ENCODE measurements around the gene ABCB1. TPM values are rescaled to one million over a fixed set of nuclear protein-coding genes. Genes with fewer than 3 reads are reported as not detected.

The ABCB1 gene
- total RNA-seq, 1 donor: not detected

DNA sequence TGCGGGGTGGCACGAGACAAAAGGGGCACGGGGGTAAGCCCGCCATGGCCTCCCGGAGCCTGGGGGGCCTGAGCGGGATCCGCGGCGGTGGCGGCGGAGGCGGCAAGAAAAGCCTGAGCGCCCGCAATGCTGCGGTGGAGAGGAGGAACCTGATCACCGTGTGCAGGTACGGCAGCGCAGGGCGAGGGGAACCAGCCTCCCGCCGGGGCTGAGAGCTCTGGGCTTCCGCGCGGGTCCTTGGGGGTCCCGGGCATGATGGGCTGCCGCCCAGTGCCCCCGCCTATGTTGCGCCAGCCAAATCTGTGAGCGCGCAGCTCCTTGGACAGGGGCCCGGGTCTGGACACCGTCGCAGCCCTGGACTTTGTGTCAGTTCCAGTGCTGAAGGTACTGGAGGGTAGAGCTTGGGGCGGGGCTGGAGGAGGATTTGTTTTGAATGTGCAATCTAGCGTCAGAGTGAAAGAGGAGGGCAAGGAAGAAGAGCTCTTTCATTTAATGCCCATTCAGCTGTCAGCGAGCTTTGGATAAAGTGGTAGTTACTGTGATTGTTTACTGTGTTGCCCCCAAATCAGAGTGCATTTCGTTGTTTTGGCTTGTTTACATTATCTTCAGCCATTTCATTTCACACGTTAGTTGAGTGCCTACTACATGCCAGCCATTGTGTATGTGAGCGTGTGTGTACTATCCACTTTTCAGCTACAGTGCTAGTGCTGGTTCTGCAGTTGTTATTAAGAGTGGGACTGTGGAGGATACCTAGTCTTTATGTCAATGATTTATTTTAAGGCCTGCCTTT is 28.3 kb upstream of the ABCB1 start:
- no peak overlapping the region for H3K27ac ChIP-seq (ENCODE audit: low read depth, low read length)
- peak overlapping the region; percentile 82 for H3K4me2 ChIP-seq (ENCODE audit: insufficient read depth, low read length)
- H3K79me2 ChIP-seq (ENCODE audit: insufficient read depth, low read length): no peaks in the 10 kb centered on the region
- peaks cover 13% of the 10 kb centered on the region for H3K4me1 ChIP-seq (ENCODE audit: insufficient read depth, low read length)
- no peaks in the 10 kb centered on the region for H3K36me3 ChIP-seq (ENCODE audit: insufficient read depth, low read length)
- peak overlapping the region; percentile 93 for H2AFZ ChIP-seq (ENCODE audit: low read length)
- H3K9me3 ChIP-seq (ENCODE audit: low read depth, low read length): no peaks in the 10 kb centered on the region
- peak; percentile 29 for DNase-seq (ENCODE audit: insufficient read length, low spot score, missing footprints)
- H3K27me3 ChIP-seq (ENCODE audit: insufficient read depth, low read length): no peaks in the 10 kb centered on the region
- TF ChIP-seq, protein P1, sequence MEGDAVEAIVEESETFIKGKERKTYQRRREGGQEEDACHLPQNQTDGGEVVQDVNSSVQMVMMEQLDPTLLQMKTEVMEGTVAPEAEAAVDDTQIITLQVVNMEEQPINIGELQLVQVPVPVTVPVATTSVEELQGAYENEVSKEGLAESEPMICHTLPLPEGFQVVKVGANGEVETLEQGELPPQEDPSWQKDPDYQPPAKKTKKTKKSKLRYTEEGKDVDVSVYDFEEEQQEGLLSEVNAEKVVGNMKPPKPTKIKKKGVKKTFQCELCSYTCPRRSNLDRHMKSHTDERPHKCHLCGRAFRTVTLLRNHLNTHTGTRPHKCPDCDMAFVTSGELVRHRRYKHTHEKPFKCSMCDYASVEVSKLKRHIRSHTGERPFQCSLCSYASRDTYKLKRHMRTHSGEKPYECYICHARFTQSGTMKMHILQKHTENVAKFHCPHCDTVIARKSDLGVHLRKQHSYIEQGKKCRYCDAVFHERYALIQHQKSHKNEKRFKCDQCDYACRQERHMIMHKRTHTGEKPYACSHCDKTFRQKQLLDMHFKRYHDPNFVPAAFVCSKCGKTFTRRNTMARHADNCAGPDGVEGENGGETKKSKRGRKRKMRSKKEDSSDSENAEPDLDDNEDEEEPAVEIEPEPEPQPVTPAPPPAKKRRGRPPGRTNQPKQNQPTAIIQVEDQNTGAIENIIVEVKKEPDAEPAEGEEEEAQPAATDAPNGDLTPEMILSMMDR (IDR thresholded peaks at IDR 0.05; ENCODE audit: extremely low read depth, low read depth, low read length): no peak
- H4K20me1 ChIP-seq (ENCODE audit: insufficient read depth, low read length): no peaks in the 10 kb centered on the region
- H3K4me3 ChIP-seq (ENCODE audit: insufficient read depth, low read length): peak overlapping the region; percentile 71

DNA sequence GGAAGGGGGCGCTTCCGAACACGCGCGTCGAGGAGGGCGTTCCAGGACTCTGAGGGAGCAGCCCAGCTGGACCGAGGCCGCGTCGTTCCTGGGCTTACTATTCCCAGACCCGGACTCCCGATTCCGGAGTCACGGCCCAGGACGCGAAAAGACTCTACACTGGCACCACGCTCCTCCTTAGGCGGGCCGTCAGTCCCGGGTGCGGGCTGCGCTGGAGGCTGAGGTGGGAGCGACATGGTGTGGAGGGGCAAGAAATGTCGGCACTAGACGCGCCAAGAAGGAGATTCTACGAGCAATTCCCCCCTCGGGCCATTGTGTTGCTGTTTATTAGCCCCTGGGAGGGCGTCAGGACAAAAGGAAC is 26.9 kb upstream of the ABCB1 start:
- TF ChIP-seq, protein P1 (IDR thresholded peaks at IDR 0.05; ENCODE audit: extremely low read depth, low read depth, low read length): no peak
- peak overlapping the region; percentile 71 for H3K4me3 ChIP-seq (ENCODE audit: insufficient read depth, low read length)
- H3K36me3 ChIP-seq (ENCODE audit: insufficient read depth, low read length): no peaks in the 10 kb centered on the region
- H3K27me3 ChIP-seq (ENCODE audit: insufficient read depth, low read length): no peaks in the 10 kb centered on the region
- H3K9me3 ChIP-seq (ENCODE audit: low read depth, low read length): no peaks in the 10 kb centered on the region
- peak; percentile 41 for DNase-seq (ENCODE audit: insufficient read length, low spot score, missing footprints)
- H3K4me1 ChIP-seq (ENCODE audit: insufficient read depth, low read length): peaks cover 13% of the 10 kb centered on the region
- H3K79me2 ChIP-seq (ENCODE audit: insufficient read depth, low read length): no peaks in the 10 kb centered on the region
- peak overlapping the region; percentile 93 for H2AFZ ChIP-seq (ENCODE audit: low read length)
- H3K27ac ChIP-seq (ENCODE audit: low read depth, low read length): no peak overlapping the region
- H3K4me2 ChIP-seq (ENCODE audit: insufficient read depth, low read length): peak overlapping the region; percentile 82
- no peaks in the 10 kb centered on the region for H4K20me1 ChIP-seq (ENCODE audit: insufficient read depth, low read length)

DNA sequence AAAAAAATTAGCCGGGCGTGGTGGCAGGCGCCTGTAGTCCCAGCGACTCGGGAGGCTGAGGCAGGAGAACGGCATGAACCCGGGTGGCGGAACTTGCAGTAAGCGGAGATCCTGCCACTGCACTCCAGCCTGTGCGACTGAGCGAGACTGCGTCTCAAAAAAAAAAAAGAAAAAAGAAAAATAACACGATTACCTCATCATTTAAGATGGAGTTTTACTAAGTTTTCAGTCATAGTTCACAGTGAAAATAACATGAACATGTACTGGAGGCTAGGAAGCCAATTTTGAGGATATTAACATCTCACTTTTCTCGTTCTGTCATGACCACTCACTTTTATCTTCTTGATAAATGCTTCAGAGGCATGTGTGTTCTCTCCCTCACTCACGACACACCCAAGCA is 24.4 kb upstream of the ABCB1 start:
- no peaks in the 10 kb centered on the region for H4K20me1 ChIP-seq (ENCODE audit: insufficient read depth, low read length)
- H3K27me3 ChIP-seq (ENCODE audit: insufficient read depth, low read length): no peaks in the 10 kb centered on the region
- no peak overlapping the region for H3K4me2 ChIP-seq (ENCODE audit: insufficient read depth, low read length)
- H3K4me3 ChIP-seq (ENCODE audit: insufficient read depth, low read length): no peak overlapping the region
- no peaks in the 10 kb centered on the region for H3K9me3 ChIP-seq (ENCODE audit: low read depth, low read length)
- H3K4me1 ChIP-seq (ENCODE audit: insufficient read depth, low read length): peaks cover 13% of the 10 kb centered on the region
- DNase-seq (ENCODE audit: insufficient read length, low spot score, missing footprints): no peak
- H3K36me3 ChIP-seq (ENCODE audit: insufficient read depth, low read length): no peaks in the 10 kb centered on the region
- H2AFZ ChIP-seq (ENCODE audit: low read length): no peak overlapping the region
- no peaks in the 10 kb centered on the region for H3K79me2 ChIP-seq (ENCODE audit: insufficient read depth, low read length)
- TF ChIP-seq, protein P1 (IDR thresholded peaks at IDR 0.05; ENCODE audit: extremely low read depth, low read depth, low read length): no peak
- H3K27ac ChIP-seq (ENCODE audit: low read depth, low read length): no peak overlapping the region

DNA sequence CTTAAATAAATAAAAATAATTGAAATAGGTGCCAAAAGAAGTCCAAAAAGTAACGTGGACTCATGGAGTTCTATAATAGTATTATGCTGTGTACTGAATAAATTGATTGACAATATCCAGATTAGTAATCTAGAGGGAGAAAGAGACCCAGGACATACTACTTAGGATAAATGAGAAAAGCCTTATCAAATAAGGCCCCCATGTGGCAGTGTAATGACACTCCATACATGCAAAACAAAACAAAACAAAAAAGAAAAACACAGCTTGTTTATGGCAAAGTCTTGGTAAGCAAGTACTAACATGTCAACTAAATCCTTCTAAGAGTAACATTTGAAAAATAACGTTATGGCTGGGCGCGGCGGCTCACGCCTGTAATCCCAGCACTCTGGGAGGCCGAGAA is 23.9 kb upstream of the ABCB1 start:
- TF ChIP-seq, protein P1 (IDR thresholded peaks at IDR 0.05; ENCODE audit: extremely low read depth, low read depth, low read length): no peak
- H3K4me1 ChIP-seq (ENCODE audit: insufficient read depth, low read length): peaks cover 13% of the 10 kb centered on the region
- no peak overlapping the region for H3K4me2 ChIP-seq (ENCODE audit: insufficient read depth, low read length)
- no peak overlapping the region for H3K27ac ChIP-seq (ENCODE audit: low read depth, low read length)
- no peaks in the 10 kb centered on the region for H3K79me2 ChIP-seq (ENCODE audit: insufficient read depth, low read length)
- no peaks in the 10 kb centered on the region for H3K36me3 ChIP-seq (ENCODE audit: insufficient read depth, low read length)
- DNase-seq (ENCODE audit: insufficient read length, low spot score, missing footprints): no peak
- no peaks in the 10 kb centered on the region for H4K20me1 ChIP-seq (ENCODE audit: insufficient read depth, low read length)
- no peaks in the 10 kb centered on the region for H3K27me3 ChIP-seq (ENCODE audit: insufficient read depth, low read length)
- no peak overlapping the region for H2AFZ ChIP-seq (ENCODE audit: low read length)
- no peaks in the 10 kb centered on the region for H3K9me3 ChIP-seq (ENCODE audit: low read depth, low read length)
- no peak overlapping the region for H3K4me3 ChIP-seq (ENCODE audit: insufficient read depth, low read length)

Data from osteoblast (primary cell).